ENCODE data around the gene CACFD1. TPM values are rescaled to one million over a fixed set of nuclear protein-coding genes. Genes with fewer than 3 reads are reported as not detected.

The CACFD1 gene
- polyA plus RNA-seq, 1 donor from 2014 or later = 75.4 TPM

GRCh38 chr9:133487331-133487725 lies 27.6 kb downstream of the CACFD1 start:
- Histone ChIP-seq H3F3A (ENCODE audit: insufficient read depth, low read length, poor library complexity, severe bottlenecking) (no peaks in the 10 kb centered on the region), H3K4me3 (ENCODE audit: low read length) (no peak overlapping the region), H3K9me2 (ENCODE audit: insufficient read depth, low read length) (no peaks in the 10 kb centered on the region), H3K27me3 (ENCODE audit: insufficient read depth, low read depth, low read length) (no peaks in the 10 kb centered on the region), H3K4me2 (ENCODE audit: low read length) (no peak overlapping the region), H3K79me2 (replicated peaks; ENCODE audit: insufficient read depth, low read length) (no peaks in the 10 kb centered on the region), H4K20me1 (ENCODE audit: insufficient read depth) (no peaks in the 10 kb centered on the region), H3K9ac (ENCODE audit: low read length) (no peak overlapping the region), H3K36me3 (ENCODE audit: insufficient read depth, low read length) (no peaks in the 10 kb centered on the region), H2AFZ (ENCODE audit: low read depth, low read length) (no peak overlapping the region), H3K27ac (ENCODE audit: low read length) (no peak overlapping the region), H3K9me3 (ENCODE audit: low read length) (no peaks in the 10 kb centered on the region)
- no peak for TF ChIP-seq EP300 (conservative IDR thresholded peaks at IDR 0.05; ENCODE audit: poor library complexity, severe bottlenecking)
- TF ChIP-seq, protein P1, sequence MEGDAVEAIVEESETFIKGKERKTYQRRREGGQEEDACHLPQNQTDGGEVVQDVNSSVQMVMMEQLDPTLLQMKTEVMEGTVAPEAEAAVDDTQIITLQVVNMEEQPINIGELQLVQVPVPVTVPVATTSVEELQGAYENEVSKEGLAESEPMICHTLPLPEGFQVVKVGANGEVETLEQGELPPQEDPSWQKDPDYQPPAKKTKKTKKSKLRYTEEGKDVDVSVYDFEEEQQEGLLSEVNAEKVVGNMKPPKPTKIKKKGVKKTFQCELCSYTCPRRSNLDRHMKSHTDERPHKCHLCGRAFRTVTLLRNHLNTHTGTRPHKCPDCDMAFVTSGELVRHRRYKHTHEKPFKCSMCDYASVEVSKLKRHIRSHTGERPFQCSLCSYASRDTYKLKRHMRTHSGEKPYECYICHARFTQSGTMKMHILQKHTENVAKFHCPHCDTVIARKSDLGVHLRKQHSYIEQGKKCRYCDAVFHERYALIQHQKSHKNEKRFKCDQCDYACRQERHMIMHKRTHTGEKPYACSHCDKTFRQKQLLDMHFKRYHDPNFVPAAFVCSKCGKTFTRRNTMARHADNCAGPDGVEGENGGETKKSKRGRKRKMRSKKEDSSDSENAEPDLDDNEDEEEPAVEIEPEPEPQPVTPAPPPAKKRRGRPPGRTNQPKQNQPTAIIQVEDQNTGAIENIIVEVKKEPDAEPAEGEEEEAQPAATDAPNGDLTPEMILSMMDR (IDR thresholded peaks at IDR 0.05; ENCODE audit: poor library complexity, severe bottlenecking) = no peak
- no peak for TF ChIP-seq EZH2 (IDR thresholded peaks at IDR 0.05; ENCODE audit: borderline replicate concordance, insufficient read depth, low read length, poor library complexity, severe bottlenecking)
- TF ChIP-seq MXI1 (conservative IDR thresholded peaks at IDR 0.05; ENCODE audit: poor library complexity, severe bottlenecking) = no peak
- TF ChIP-seq RAD21 (conservative IDR thresholded peaks at IDR 0.05) = no peak
- TF ChIP-seq SMC3 (conservative IDR thresholded peaks at IDR 0.05; ENCODE audit: poor library complexity) = no peak
- TF ChIP-seq TAF1 (IDR thresholded peaks at IDR 0.05; ENCODE audit: low read depth) = no peak
- TF ChIP-seq POLR2AphosphoS5 (IDR thresholded peaks at IDR 0.05) = no peak
- TF ChIP-seq REST (IDR thresholded peaks at IDR 0.05; ENCODE audit: borderline replicate concordance) = no peak

DNA sequence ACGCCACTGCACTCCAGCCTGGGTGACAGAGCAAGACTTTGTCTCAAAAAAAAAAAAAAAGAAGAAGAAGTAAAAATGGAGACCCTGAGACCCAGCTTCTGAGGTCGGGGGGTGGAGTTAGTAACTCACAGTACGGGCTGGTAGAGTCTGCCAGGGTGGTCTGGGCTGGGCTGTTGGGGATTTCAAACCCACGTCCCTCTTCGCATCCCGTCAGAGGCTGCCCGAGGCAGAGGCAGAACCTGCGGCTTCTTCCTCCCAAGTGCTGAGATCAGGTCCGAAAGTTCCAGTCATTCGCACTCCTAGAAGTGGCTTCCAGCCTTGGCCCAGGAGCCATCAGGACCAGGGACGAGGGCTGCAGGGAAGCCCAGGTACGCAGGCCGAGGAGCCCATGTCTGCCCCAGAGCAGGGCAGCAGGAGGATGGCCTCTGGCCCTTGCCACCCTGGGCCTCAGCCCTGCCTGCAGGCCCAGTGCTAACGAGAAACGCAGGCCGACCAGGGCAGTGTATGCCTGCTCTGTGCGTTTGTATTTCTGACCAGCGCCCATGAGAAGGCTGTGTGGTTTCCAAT lies 29.0 kb downstream of the CACFD1 start:
- H3K9me2 ChIP-seq (ENCODE audit: insufficient read depth, low read length) = no peaks in the 10 kb centered on the region
- H3K9me3 ChIP-seq (ENCODE audit: low read length) = no peaks in the 10 kb centered on the region
- H3F3A ChIP-seq (ENCODE audit: insufficient read depth, low read length, poor library complexity, severe bottlenecking) = no peaks in the 10 kb centered on the region
- no peak overlapping the region for H3K27ac ChIP-seq (ENCODE audit: low read length)
- H2AFZ ChIP-seq (ENCODE audit: low read depth, low read length) = no peak overlapping the region
- TF ChIP-seq POLR2AphosphoS5 (IDR thresholded peaks at IDR 0.05) (no peak), EZH2 (IDR thresholded peaks at IDR 0.05; ENCODE audit: borderline replicate concordance, insufficient read depth, low read length, poor library complexity, severe bottlenecking) (no peak), TAF1 (IDR thresholded peaks at IDR 0.05; ENCODE audit: low read depth) (no peak), EP300 (conservative IDR thresholded peaks at IDR 0.05; ENCODE audit: poor library complexity, severe bottlenecking) (no peak), SMC3 (conservative IDR thresholded peaks at IDR 0.05; ENCODE audit: poor library complexity) (no peak), RAD21 (conservative IDR thresholded peaks at IDR 0.05) (no peak), REST (IDR thresholded peaks at IDR 0.05; ENCODE audit: borderline replicate concordance) (no peak), MXI1 (conservative IDR thresholded peaks at IDR 0.05; ENCODE audit: poor library complexity, severe bottlenecking) (no peak)
- TF ChIP-seq, protein P1 (IDR thresholded peaks at IDR 0.05; ENCODE audit: poor library complexity, severe bottlenecking) = no peak
- H4K20me1 ChIP-seq (ENCODE audit: insufficient read depth) = no peaks in the 10 kb centered on the region
- H3K4me3 ChIP-seq (ENCODE audit: low read length) = no peak overlapping the region
- H3K36me3 ChIP-seq (ENCODE audit: insufficient read depth, low read length) = no peaks in the 10 kb centered on the region
- no peaks in the 10 kb centered on the region for H3K27me3 ChIP-seq (ENCODE audit: insufficient read depth, low read depth, low read length)
- no peak overlapping the region for H3K9ac ChIP-seq (ENCODE audit: low read length)
- H3K79me2 ChIP-seq (replicated peaks; ENCODE audit: insufficient read depth, low read length) = no peaks in the 10 kb centered on the region
- H3K4me2 ChIP-seq (ENCODE audit: low read length) = no peak overlapping the region
